Measurements from ENCODE around the gene SLC27A6.
"Not testable (repeated sequence)": the region's sequence is repeated elsewhere in the genome, so short reads cannot be mapped to it uniquely, and the experiment has no call there.

The SLC27A6 gene

GRCh38 chr5:129022599-129022998, 57.3 kb downstream of the SLC27A6 start:
- DNase-seq (ENCODE audit: extremely low read depth, low read depth), result no peak
- TF ChIP-seq, protein P1, sequence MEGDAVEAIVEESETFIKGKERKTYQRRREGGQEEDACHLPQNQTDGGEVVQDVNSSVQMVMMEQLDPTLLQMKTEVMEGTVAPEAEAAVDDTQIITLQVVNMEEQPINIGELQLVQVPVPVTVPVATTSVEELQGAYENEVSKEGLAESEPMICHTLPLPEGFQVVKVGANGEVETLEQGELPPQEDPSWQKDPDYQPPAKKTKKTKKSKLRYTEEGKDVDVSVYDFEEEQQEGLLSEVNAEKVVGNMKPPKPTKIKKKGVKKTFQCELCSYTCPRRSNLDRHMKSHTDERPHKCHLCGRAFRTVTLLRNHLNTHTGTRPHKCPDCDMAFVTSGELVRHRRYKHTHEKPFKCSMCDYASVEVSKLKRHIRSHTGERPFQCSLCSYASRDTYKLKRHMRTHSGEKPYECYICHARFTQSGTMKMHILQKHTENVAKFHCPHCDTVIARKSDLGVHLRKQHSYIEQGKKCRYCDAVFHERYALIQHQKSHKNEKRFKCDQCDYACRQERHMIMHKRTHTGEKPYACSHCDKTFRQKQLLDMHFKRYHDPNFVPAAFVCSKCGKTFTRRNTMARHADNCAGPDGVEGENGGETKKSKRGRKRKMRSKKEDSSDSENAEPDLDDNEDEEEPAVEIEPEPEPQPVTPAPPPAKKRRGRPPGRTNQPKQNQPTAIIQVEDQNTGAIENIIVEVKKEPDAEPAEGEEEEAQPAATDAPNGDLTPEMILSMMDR (IDR thresholded peaks at IDR 0.05; ENCODE audit: low read depth, low read length), result no peak

GRCh38 chr5:129027260-129027659, 62.0 kb downstream of the SLC27A6 start:
- DNase-seq (ENCODE audit: extremely low read depth, low read depth), result no peak
- TF ChIP-seq, protein P1 (IDR thresholded peaks at IDR 0.05; ENCODE audit: low read depth, low read length), result no peak

DNA sequence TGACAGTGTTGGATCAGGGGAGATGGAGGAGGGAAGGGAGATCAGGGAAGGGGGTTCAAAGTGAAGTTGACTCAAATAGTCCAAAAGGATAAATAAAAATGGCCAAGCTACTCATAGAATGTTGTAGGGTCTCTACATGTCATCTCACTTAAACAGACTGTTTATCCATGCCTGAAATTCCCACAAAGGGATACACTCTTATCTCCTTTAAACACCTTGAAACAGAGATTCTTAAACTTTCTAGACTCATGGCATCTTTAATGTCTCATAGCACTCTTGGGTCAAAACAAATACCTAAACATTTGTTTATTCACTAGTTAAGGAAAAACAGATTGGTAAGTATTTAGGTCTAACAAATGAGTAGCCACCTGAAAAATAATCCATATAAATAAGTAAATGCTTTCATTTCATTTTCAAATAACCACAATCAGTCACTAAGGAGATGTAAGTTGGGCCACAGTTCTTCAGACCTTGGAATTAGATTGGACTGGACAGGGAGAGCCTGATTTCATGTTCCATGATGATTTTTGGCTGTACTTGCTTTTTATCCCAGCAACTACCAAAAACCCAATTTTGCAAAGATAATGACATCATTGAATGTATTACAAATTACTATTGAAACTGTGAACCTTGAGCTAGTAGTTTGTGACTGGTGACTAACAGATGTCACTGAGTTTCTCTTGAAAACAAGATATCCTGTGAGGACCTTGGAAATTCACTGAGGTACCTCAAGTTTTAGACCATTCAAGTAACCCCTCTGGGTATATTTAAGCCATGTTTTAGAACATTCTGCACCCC, 66.8 kb downstream of the SLC27A6 start:
- DNase-seq (ENCODE audit: extremely low read depth, low read depth), result no peak
- TF ChIP-seq, protein P1 (IDR thresholded peaks at IDR 0.05; ENCODE audit: low read depth, low read length), result no peak

- DNase-seq (ENCODE audit: extremely low read depth, low read depth), result not testable (repeated sequence)
These were observed 71.0 kb downstream of the SLC27A6 start for GRCh38 chr5:129036257-129036656.

DNA sequence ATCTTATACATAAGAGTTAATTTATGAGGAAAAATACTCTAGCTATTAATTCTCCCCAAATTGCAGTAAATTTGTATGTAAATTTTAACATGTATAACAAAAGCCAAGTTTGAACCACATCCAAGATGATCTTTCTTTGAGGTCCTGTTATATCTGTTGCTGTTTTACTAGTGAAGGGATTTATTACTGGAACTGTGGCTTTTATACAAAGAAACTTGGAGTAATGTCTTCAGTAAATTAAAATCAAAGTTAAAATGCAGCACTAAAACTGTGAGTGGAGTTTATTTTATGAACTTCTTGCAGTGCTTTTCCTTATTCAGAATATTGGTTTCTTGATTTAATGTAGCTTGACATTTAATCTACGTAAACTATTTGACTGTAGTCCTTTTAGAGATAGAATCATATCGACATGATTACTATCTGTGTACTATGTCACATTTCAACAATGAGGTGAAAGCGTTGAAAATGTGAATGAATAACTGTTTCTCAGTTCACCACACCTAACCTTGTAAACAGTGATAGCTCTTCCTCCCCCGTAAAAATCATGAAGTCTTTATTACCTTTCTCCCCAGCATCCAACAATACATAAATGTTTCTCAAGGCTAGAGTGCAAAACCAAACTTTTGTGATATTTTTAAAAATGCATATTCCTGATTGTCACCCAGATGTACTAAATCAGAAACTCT, 76.1 kb downstream of the SLC27A6 start:
- TF ChIP-seq, protein P1 (IDR thresholded peaks at IDR 0.05; ENCODE audit: low read depth, low read length), result no peak
- no peak for DNase-seq (ENCODE audit: extremely low read depth, low read depth)

- DNase-seq (ENCODE audit: extremely low read depth, low read depth), result no peak
- TF ChIP-seq, protein P1 (IDR thresholded peaks at IDR 0.05; ENCODE audit: low read depth, low read length), result no peak
These were observed 77.0 kb downstream of the SLC27A6 start for GRCh38 chr5:129042306-129042705.

DNA sequence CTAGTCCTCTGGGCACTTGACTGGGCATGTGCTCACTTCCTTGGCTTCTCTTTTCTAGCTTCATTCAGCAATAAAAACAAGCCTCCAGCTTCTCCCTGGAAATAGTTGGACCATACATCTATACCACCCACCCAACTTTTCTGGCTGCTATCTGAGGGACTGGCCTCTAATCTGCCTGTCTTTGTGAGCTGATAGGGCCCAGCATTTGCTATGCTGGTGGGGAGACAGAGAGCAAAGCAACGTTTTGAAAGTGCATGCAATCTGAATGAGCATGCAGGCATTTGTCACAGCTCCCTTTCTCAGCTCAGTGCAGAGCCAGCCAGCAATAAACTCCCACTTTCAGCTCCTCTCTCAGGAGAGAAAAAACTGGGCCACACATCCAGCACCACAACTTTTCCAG, 78.6 kb downstream of the SLC27A6 start:
- TF ChIP-seq, protein P1 (IDR thresholded peaks at IDR 0.05; ENCODE audit: low read depth, low read length), result no peak
- DNase-seq (ENCODE audit: extremely low read depth, low read depth), result no peak

Measured in AG09319 (cell line).